IMR-90 (cell line): ENCODE results near the gene PRKAG1. TPM values are rescaled to one million over a fixed set of nuclear protein-coding genes. Genes with fewer than 3 reads are reported as not detected.

ENCODE experiments used
- ATAC-seq: fragments of 200-7000 bp; cut with Tn5 transposase; 2 replicates; pipeline ENCODE4 v1.9.1; 2020; ENCODE audit warnings: low read depth, mild to moderate bottlenecking, moderate library complexity
- BruUV-seq: library from RNA; stranded (reverse); fragments of 400-500 nt; replicated peaks from 2 replicates; lab custom pipeline; 2021; lab: Mats Ljungman, UMichigan
- CTCF ChIA-PET: fragments of 300-600 bp; formaldehyde crosslinking; extraction: SDS; loops from one replicate; lab custom pipeline; 2021; ENCODE audit warnings: antibody characterized with exemption; lab: Yijun Ruan, JAX
- POLR2A ChIA-PET: fragments of 300-600 bp; sonication (Branson Sonifier 250); formaldehyde crosslinking; loops from one replicate; lab custom pipeline; 2022; ENCODE audit warnings: antibody characterized with exemption; ENCODE audit not compliant: unreplicated experiment; lab: Charles Lee
- DNase-seq: peaks from one replicate; pipeline ENCODE4 v3.0.0; 2013
- H2AFZ ChIP-seq: replicated peaks from 2 replicates; pipeline ENCODE3; 2013; ENCODE audit warnings: low read length, mild to moderate bottlenecking; ENCODE audit not compliant: poor library complexity
- H2AK5ac ChIP-seq: 2 replicates; pipeline ENCODE4 v1.6.1; 2013; ENCODE audit warnings: low read depth, low read length, inconsistent platforms
- H2AK9ac ChIP-seq: replicated peaks from 2 replicates; pipeline ENCODE3; 2013; ENCODE audit warnings: mild to moderate bottlenecking, low read depth, low read length, moderate library complexity; ENCODE audit not compliant: poor library complexity
- H2BK120ac ChIP-seq: 2 replicates; pipeline ENCODE4 v1.6.1; 2013; ENCODE audit warnings: low read depth, low read length, inconsistent platforms
- H2BK15ac ChIP-seq: 3 replicates; pipeline ENCODE4 v1.6.1; 2013; ENCODE audit warnings: low read depth, low read length, inconsistent platforms
- H2BK20ac ChIP-seq: 2 replicates; pipeline ENCODE4 v1.6.1; 2013; ENCODE audit warnings: low read depth, mild to moderate bottlenecking, inconsistent platforms, low read length, moderate library complexity
- H2BK5ac ChIP-seq: 2 replicates; pipeline ENCODE4 v1.6.1; 2013; ENCODE audit warnings: mild to moderate bottlenecking, low read depth, low read length, inconsistent platforms; ENCODE audit not compliant: poor library complexity, severe bottlenecking
- H3K14ac ChIP-seq: replicated peaks from 2 replicates; pipeline ENCODE4 v1.6.1; 2013; ENCODE audit warnings: low read depth, low read length, inconsistent platforms
- H3K18ac ChIP-seq: 2 replicates; pipeline ENCODE4 v1.6.1; 2013; ENCODE audit warnings: low read depth, low read length, control low read depth
- H3K23ac ChIP-seq: 2 replicates; pipeline ENCODE4 v1.6.1; 2013; ENCODE audit warnings: low read depth, low read length, inconsistent platforms
- H3K27ac ChIP-seq: 2 replicates; pipeline ENCODE4 v1.5.1; 2013; ENCODE audit warnings: mild to moderate bottlenecking, control low read depth, low read length; ENCODE audit not compliant: insufficient read depth
- H3K27me3 ChIP-seq: 2 replicates; pipeline ENCODE4 v1.6.1; 2013; ENCODE audit warnings: low read length; ENCODE audit not compliant: control insufficient read depth, insufficient read depth
- H3K36me3 ChIP-seq: 2 replicates; pipeline ENCODE4 v1.6.1; 2013; ENCODE audit warnings: low read length, mixed read lengths; ENCODE audit not compliant: control insufficient read depth, insufficient read depth
- H3K4ac ChIP-seq: 2 replicates; pipeline ENCODE4 v1.6.1; 2013; ENCODE audit warnings: low read depth, low read length, inconsistent platforms
- H3K4me1 ChIP-seq: 2 replicates; pipeline ENCODE4 v1.6.1; 2013; ENCODE audit warnings: low read length, mixed read lengths; ENCODE audit not compliant: control insufficient read depth, insufficient read depth
- H3K4me2 ChIP-seq: 2 replicates; pipeline ENCODE4 v1.6.1; 2013; ENCODE audit warnings: low read depth, mild to moderate bottlenecking, control low read depth, low read length, moderate library complexity
- H3K4me3 ChIP-seq: 2 replicates; pipeline ENCODE4 v1.5.1; 2013; ENCODE audit warnings: low read depth, mild to moderate bottlenecking, control low read depth, low read length, moderate library complexity; ENCODE audit not compliant: insufficient read depth
- H3K56ac ChIP-seq: 2 replicates; pipeline ENCODE4 v1.6.1; 2013; ENCODE audit warnings: low read length, inconsistent platforms; ENCODE audit not compliant: insufficient read depth; ENCODE audit errors: extremely low read depth
- H3K79me1 ChIP-seq, 2 experiments: 2 replicates each; pipeline ENCODE4 v1.6.1; 2013; ENCODE audit warnings: low read length in 2 of 2, inconsistent platforms in 1 of 2, low read depth in 1 of 2
- H3K9ac ChIP-seq: 2 replicates; pipeline ENCODE4 v1.6.1; 2013; ENCODE audit warnings: low read depth, low read length, control low read depth
- H3K9me1 ChIP-seq: 2 replicates; pipeline ENCODE4 v1.6.1; 2013; ENCODE audit warnings: low read length, inconsistent platforms; ENCODE audit not compliant: insufficient read depth
- H3K9me3 ChIP-seq: 2 replicates; pipeline ENCODE4 v1.6.1; 2013; ENCODE audit warnings: low read length; ENCODE audit not compliant: control insufficient read depth, insufficient read depth
- H4K20me1 ChIP-seq: 2 replicates; pipeline ENCODE4 v1.6.1; 2013; ENCODE audit warnings: low read length, inconsistent platforms; ENCODE audit not compliant: insufficient read depth
- H4K5ac ChIP-seq: 2 replicates; pipeline ENCODE4 v1.6.1; 2013; ENCODE audit warnings: mild to moderate bottlenecking, low read depth, low read length, control low read depth
- H4K8ac ChIP-seq, 2 experiments: 2 replicates each; pipeline ENCODE4 v1.6.1; 2013; ENCODE audit warnings: low read depth in 2 of 2, low read length in 2 of 2, control low read depth in 1 of 2, inconsistent platforms in 1 of 2
- H4K91ac ChIP-seq: 2 replicates; pipeline ENCODE4 v1.6.1; 2013; ENCODE audit warnings: low read depth, low read length, inconsistent platforms; ENCODE audit not compliant: insufficient read depth
- BHLHE40 ChIP-seq: fragments of 150-350 bp; IDR thresholded peaks from 2 replicates; pipeline ENCODE4 v1.6.1; 2016; ENCODE audit warnings: mild to moderate bottlenecking, low read depth, low read length
- CEBPB ChIP-seq: IDR thresholded peaks from 2 replicates; pipeline ENCODE4 v1.6.1; 2012; ENCODE audit warnings: low read depth, low read length, improper control_type of control experiment
- CHD1 ChIP-seq: IDR thresholded peaks from 2 replicates; pipeline ENCODE4 v1.6.1; 2012; ENCODE audit warnings: low read depth, low read length, improper control_type of control experiment
- FOS ChIP-seq: fragments of 150-350 bp; IDR thresholded peaks from 2 replicates; pipeline ENCODE4 v1.6.1; 2016; ENCODE audit warnings: low read depth, low read length
- MAFK ChIP-seq: IDR thresholded peaks from 2 replicates; pipeline ENCODE4 v1.6.1; 2012; ENCODE audit warnings: low read depth, low read length, improper control_type of control experiment
- MAZ ChIP-seq: IDR thresholded peaks from 2 replicates; pipeline ENCODE4 v1.6.1; 2012; ENCODE audit warnings: low read depth, mild to moderate bottlenecking, low read length, improper control_type of control experiment, moderate library complexity, borderline replicate concordance
- MXI1 ChIP-seq: IDR thresholded peaks from 2 replicates; pipeline ENCODE4 v1.6.1; 2012; ENCODE audit warnings: low read depth, mild to moderate bottlenecking, low read length, moderate library complexity, borderline replicate concordance
- NFE2L2 ChIP-seq: fragments of 150-350 bp; IDR thresholded peaks from 2 replicates; pipeline ENCODE4 v1.6.1; 2016; ENCODE audit warnings: low read depth, mild to moderate bottlenecking, low read length
- POLR2A ChIP-seq: IDR thresholded peaks from 2 replicates; pipeline ENCODE4 v1.6.1; 2012; ENCODE audit warnings: mild to moderate bottlenecking, low read depth, low read length
- RAD21 ChIP-seq: IDR thresholded peaks from 2 replicates; pipeline ENCODE4 v1.6.1; 2012; ENCODE audit warnings: low read length, improper control_type of control experiment
- RCOR1 ChIP-seq: IDR thresholded peaks from 2 replicates; pipeline ENCODE4 v1.6.1; 2012; ENCODE audit warnings: mild to moderate bottlenecking, low read length, improper control_type of control experiment; ENCODE audit not compliant: insufficient replicate concordance
- RFX5 ChIP-seq: IDR thresholded peaks from 2 replicates; pipeline ENCODE4 v1.8.0; 2012; ENCODE audit warnings: low read depth, mild to moderate bottlenecking, low read length, moderate library complexity
- SMC3 ChIP-seq: fragments of 150-350 bp; IDR thresholded peaks from 2 replicates; pipeline ENCODE4 v1.6.1; 2016; ENCODE audit warnings: low read depth, mild to moderate bottlenecking, antibody characterized with exemption, low read length, moderate library complexity
- USF2 ChIP-seq: fragments of 150-350 bp; IDR thresholded peaks from 2 replicates; pipeline ENCODE4 v1.6.1; 2017; ENCODE audit warnings: mild to moderate bottlenecking, antibody characterized with exemption, low read length, low read depth
- WGBS, 2 experiments: methylation state at CpG; one replicate each; pipeline versions ENCODE4 v1.1.5 to v1.1.7; 2013; ENCODE audit warnings: missing lambda C conversion rate in 2 of 2; ENCODE audit not compliant: insufficient read length in 1 of 2; ENCODE audit errors: extremely low coverage in 2 of 2; 5-methylcytosine and 5-hydroxymethylcytosine counted together
- dilution Hi-C: fragments of 300-500 bp; cut with HindIII; formaldehyde crosslinking; loops from one replicate; pipeline ENCODE4 v1.14.3; 2018; ENCODE audit warnings: low sequenced_read_pairs; ENCODE audit not compliant: unreplicated experiment
- in situ Hi-C: fragments of 300-500 bp; cut with MboI; formaldehyde crosslinking; loops from 3 replicates; pipeline ENCODE4 v1.14.3; 2019; ENCODE audit warnings: low sequenced_read_pairs, inconsistent platforms, mixed read lengths
- intact Hi-C: fragments of 100-400 bp; cut with micrococcal nuclease; formaldehyde crosslinking; loops from 2 replicates; pipeline ENCODE4 v1.10.0; 2022
- polyA plus RNA-seq, 3 experiments: library from polyadenylated mRNA; depleted of rRNA; stranded (reverse); fragments of >200 nt; gene quantifications; 2 replicates each; pipeline ENCODE4 v1.2.3, GENCODE V29; 2012; ENCODE audit warnings: low replicate concordance in 1 of 3
- total RNA-seq: library from RNA; depleted of rRNA; stranded (reverse); fragments of >200 nt; gene quantifications from 2 replicates; pipeline ENCODE4 v1.2.3, GENCODE V29; 2012
- TF ChIP-seq, protein P1 (sequence below): fragments of 150-350 bp; IDR thresholded peaks from 2 replicates; pipeline ENCODE4 v1.6.1; 2016; ENCODE audit warnings: low read depth, mild to moderate bottlenecking, low read length, moderate library complexity, borderline replicate concordance
- TF ChIP-seq, protein P2 (sequence below): conservative IDR thresholded peaks from 2 replicates; pipeline ENCODE4 v1.5.1; 2012; ENCODE audit warnings: mild to moderate bottlenecking, low read depth, low read length, improper control_type of control experiment

PRKAG1 gene
- total and polyA plus RNA-seq, 2 of the 4 experiments (the other 2 are of a cell fraction), result 81.1 to 106 TPM

- Histone ChIP-seq H4K8ac (no peak overlapping the region), H3K4me2 (no peak overlapping the region; the same call in 1 of the 2 replicates), H2BK5ac (no peak overlapping the region), H4K91ac (no peak overlapping the region), H3K18ac (no peak overlapping the region), H3K9ac (no peak overlapping the region), H4K20me1 (peaks cover 16% of the 10 kb centered on the region; the same call in 1 of the 2 replicates), H3K4me1 (peaks cover 3% of the 10 kb centered on the region; the same call in 1 of the 2 replicates), H2AFZ (peak overlapping the region; percentile 84), H4K5ac (no peak overlapping the region), H2BK20ac (no peak overlapping the region), H3K9me1 (peaks cover 8% of the 10 kb centered on the region), H2AK9ac (no peak overlapping the region), H2BK120ac (no peak overlapping the region), H3K27ac (no peak overlapping the region), H3K27me3 (peaks cover 91% of the 10 kb centered on the region), H3K14ac (no peak overlapping the region), H3K56ac (no peak overlapping the region), H3K9me3 (no peaks in the 10 kb centered on the region), H3K4ac (no peak overlapping the region), H2BK15ac (no peak overlapping the region), H3K36me3 (no peaks in the 10 kb centered on the region), H3K79me1 (no peaks in the 10 kb centered on the region), H3K23ac (peak overlapping the region; percentile 2; the same call in 1 of the 2 replicates), H3K4me3 (no peak overlapping the region), H2AK5ac (no peak overlapping the region)
- dilution Hi-C loops, result no loop called here
- DNase-seq (no peak), ATAC-seq (no peak)
- ChIA-PET POLR2A (no interaction called here), CTCF (interaction anchor here (0.6 to 1.7 kb wide), 3 partner anchors 8 to 165 kb away, joined by 3 to 7 read pairs (median 3); no protein-coding TSS in a partner anchor)
- TF ChIP-seq NFE2L2 (no peak), POLR2A (no peak), SMC3 (no peak), MAZ (no peak), RCOR1 (no peak), MXI1 (no peak), FOS (no peak), CHD1 (no peak), USF2 (no peak), MAFK (no peak), RFX5 (no peak), BHLHE40 (no peak), CEBPB (no peak), RAD21 (no peak)
- TF ChIP-seq, protein P1, sequence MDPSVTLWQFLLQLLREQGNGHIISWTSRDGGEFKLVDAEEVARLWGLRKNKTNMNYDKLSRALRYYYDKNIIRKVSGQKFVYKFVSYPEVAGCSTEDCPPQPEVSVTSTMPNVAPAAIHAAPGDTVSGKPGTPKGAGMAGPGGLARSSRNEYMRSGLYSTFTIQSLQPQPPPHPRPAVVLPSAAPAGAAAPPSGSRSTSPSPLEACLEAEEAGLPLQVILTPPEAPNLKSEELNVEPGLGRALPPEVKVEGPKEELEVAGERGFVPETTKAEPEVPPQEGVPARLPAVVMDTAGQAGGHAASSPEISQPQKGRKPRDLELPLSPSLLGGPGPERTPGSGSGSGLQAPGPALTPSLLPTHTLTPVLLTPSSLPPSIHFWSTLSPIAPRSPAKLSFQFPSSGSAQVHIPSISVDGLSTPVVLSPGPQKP, result no peak
- TF ChIP-seq, protein P2, sequence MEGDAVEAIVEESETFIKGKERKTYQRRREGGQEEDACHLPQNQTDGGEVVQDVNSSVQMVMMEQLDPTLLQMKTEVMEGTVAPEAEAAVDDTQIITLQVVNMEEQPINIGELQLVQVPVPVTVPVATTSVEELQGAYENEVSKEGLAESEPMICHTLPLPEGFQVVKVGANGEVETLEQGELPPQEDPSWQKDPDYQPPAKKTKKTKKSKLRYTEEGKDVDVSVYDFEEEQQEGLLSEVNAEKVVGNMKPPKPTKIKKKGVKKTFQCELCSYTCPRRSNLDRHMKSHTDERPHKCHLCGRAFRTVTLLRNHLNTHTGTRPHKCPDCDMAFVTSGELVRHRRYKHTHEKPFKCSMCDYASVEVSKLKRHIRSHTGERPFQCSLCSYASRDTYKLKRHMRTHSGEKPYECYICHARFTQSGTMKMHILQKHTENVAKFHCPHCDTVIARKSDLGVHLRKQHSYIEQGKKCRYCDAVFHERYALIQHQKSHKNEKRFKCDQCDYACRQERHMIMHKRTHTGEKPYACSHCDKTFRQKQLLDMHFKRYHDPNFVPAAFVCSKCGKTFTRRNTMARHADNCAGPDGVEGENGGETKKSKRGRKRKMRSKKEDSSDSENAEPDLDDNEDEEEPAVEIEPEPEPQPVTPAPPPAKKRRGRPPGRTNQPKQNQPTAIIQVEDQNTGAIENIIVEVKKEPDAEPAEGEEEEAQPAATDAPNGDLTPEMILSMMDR, result no peak
- WGBS, 2 experiments, result 5% methylated on average over 36 of the region's 46 CpGs; no CpG with 5 or more reads in 1 of the 2 experiments
- intact Hi-C loops, result no loop called here
- in situ Hi-C loops, result no loop called here
- BruUV-seq, result no TSS peak
Measured at GRCh38 chr12:48980389-48980952, 38.1 kb downstream of the PRKAG1 start.
